Measurements from ENCODE around the gene COLEC12. TPM values are rescaled to one million over a fixed set of nuclear protein-coding genes. Genes with fewer than 3 reads are reported as not detected.

The COLEC12 gene
- total RNA-seq, 4 donors from 2014 or later = 8.3 to 22.2 (median 21.4) TPM

- WGBS, 2 donors = 77 to 80% methylated on average over 4 of the region's 4 CpGs
These were observed 144.8 kb downstream of the COLEC12 start for GRCh38 chr18:355678-356077.

DNA sequence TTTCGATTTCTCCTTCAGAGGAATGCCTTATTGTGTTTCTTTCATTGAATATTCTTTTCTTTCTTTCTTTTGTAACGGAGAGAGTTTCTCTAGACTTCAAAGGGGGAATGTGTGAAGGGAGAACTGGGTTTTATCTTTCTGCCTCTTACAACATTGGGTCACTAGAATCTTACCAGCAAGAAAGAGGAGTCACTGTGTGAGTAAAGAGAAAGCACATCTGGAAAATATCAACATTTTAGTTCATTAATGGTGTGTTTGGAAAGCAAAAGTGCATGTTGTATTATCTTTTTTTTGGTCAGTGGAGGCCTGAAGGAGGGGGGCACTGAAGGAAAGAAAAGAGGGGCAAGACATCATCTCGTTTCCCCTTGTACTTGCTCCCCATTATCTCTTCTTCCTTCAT, 146.0 kb downstream of the COLEC12 start:
- Histone ChIP-seq H3K4me3 (no peak overlapping the region), H3K27ac (peak overlapping the region in 1 of 4 donors; percentile 11), H3K9me3 (no peaks in the 10 kb centered on the region), H3K27me3 (no peaks in the 10 kb centered on the region), H3K36me3 (no peaks in the 10 kb centered on the region), H3K4me1 (peaks cover 0 to 9% (median 0%) of the 10 kb centered on the region in 4 donors)
- TF ChIP-seq CTCF (IDR thresholded peaks at IDR 0.05) (no peak), EP300 (IDR thresholded peaks at IDR 0.05) (no peak), POLR2A (IDR thresholded peaks at IDR 0.05) (no peak)
- no peak for DNase-seq (ENCODE audit: low spot score in 2 of 2)
- 47 to 58% methylated on average over 3 of the region's 3 CpGs for WGBS, 2 donors

More at GRCh38 chr18:355678-356077, 144.8 kb downstream of the COLEC12 start:
- H3K27ac ChIP-seq = no peak overlapping the region
- H3K27me3 ChIP-seq = no peaks in the 10 kb centered on the region
- H3K9me3 ChIP-seq = no peaks in the 10 kb centered on the region
- TF ChIP-seq POLR2A (IDR thresholded peaks at IDR 0.05) (no peak), EP300 (IDR thresholded peaks at IDR 0.05) (no peak), CTCF (IDR thresholded peaks at IDR 0.05) (no peak)
- H3K36me3 ChIP-seq = no peaks in the 10 kb centered on the region
- no peak for DNase-seq (ENCODE audit: low spot score in 2 of 2)
- peaks cover 0 to 9% (median 0%) of the 10 kb centered on the region in 4 donors for H3K4me1 ChIP-seq
- H3K4me3 ChIP-seq = no peak overlapping the region

DNA sequence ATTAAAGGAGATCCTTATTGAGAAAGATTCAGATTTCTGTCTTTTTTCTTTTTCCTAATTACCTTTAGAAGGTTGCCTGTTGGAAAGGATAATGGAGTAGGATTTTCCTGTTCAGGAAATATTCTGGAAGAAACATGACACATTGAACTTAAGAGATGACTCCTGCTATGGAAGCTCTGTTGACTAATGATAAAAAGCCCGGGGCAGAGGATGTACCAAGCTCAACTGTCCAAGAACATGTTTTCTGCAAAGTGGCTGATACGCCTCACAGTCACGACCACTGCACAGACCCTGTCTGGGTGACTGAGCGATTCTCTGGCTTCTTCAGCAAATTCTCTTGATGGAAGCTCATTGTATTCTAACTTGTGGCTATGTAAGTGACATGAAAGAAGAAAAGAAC, 146.5 kb downstream of the COLEC12 start:
- no peaks in the 10 kb centered on the region for H3K9me3 ChIP-seq
- no peak for DNase-seq (ENCODE audit: low spot score in 2 of 2)
- H3K27ac ChIP-seq = peak overlapping the region in 1 of 4 donors; percentile 11
- H3K27me3 ChIP-seq = no peaks in the 10 kb centered on the region
- WGBS, 2 donors = 53 to 58% methylated on average over 4 of the region's 4 CpGs
- H3K36me3 ChIP-seq = no peaks in the 10 kb centered on the region
- H3K4me1 ChIP-seq = peaks cover 0 to 9% (median 0%) of the 10 kb centered on the region in 4 donors
- no peak overlapping the region for H3K4me3 ChIP-seq
- TF ChIP-seq EP300 (IDR thresholded peaks at IDR 0.05) = no peak

GRCh38 chr18:352438-352837, 148.1 kb downstream of the COLEC12 start:
- no peaks in the 10 kb centered on the region for H3K36me3 ChIP-seq
- peaks cover 0 to 9% (median 0%) of the 10 kb centered on the region in 4 donors for H3K4me1 ChIP-seq
- TF ChIP-seq POLR2A (IDR thresholded peaks at IDR 0.05) (no peak), CTCF (IDR thresholded peaks at IDR 0.05) (no peak), EP300 (IDR thresholded peaks at IDR 0.05) (no peak)
- H3K9me3 ChIP-seq = no peaks in the 10 kb centered on the region
- H3K27me3 ChIP-seq = no peaks in the 10 kb centered on the region
- no peak for DNase-seq (ENCODE audit: low spot score in 2 of 2)
- H3K4me3 ChIP-seq = no peak overlapping the region
- 63 to 71% methylated on average over 3 of the region's 3 CpGs for WGBS, 2 donors
- H3K27ac ChIP-seq = no peak overlapping the region

GRCh38 chr18:350953-351572, 149.4 kb downstream of the COLEC12 start:
- Histone ChIP-seq H3K36me3 (no peaks in the 10 kb centered on the region), H3K4me3 (no peak overlapping the region), H3K4me1 (peaks cover 0 to 9% (median 0%) of the 10 kb centered on the region in 4 donors), H3K9me3 (no peaks in the 10 kb centered on the region), H3K27me3 (no peaks in the 10 kb centered on the region), H3K27ac (no peak overlapping the region)
- TF ChIP-seq POLR2A (IDR thresholded peaks at IDR 0.05) = no peak
- TF ChIP-seq EP300 (IDR thresholded peaks at IDR 0.05) = no peak
- no peak for TF ChIP-seq CTCF (IDR thresholded peaks at IDR 0.05)
- DNase-seq (ENCODE audit: low spot score in 2 of 2) = no peak
- 77% methylated on average over 6 of the region's 6 CpGs for WGBS, 2 donors
